ENCODE measurements around the gene PIERCE2. TPM values are rescaled to one million over a fixed set of nuclear protein-coding genes. Genes with fewer than 3 reads are reported as not detected.

PIERCE2 gene, protein sequence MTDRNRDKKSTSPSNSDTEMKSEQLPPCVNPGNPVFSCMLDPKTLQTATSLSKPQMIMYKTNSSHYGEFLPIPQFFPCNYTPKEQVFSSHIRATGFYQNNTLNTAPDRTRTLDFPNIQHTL
- total RNA-seq (2022; extraction: Qiagen RNA extraction): 4.3 to 4.8 TPM (median 4.6 TPM) in 5 replicates

DNA sequence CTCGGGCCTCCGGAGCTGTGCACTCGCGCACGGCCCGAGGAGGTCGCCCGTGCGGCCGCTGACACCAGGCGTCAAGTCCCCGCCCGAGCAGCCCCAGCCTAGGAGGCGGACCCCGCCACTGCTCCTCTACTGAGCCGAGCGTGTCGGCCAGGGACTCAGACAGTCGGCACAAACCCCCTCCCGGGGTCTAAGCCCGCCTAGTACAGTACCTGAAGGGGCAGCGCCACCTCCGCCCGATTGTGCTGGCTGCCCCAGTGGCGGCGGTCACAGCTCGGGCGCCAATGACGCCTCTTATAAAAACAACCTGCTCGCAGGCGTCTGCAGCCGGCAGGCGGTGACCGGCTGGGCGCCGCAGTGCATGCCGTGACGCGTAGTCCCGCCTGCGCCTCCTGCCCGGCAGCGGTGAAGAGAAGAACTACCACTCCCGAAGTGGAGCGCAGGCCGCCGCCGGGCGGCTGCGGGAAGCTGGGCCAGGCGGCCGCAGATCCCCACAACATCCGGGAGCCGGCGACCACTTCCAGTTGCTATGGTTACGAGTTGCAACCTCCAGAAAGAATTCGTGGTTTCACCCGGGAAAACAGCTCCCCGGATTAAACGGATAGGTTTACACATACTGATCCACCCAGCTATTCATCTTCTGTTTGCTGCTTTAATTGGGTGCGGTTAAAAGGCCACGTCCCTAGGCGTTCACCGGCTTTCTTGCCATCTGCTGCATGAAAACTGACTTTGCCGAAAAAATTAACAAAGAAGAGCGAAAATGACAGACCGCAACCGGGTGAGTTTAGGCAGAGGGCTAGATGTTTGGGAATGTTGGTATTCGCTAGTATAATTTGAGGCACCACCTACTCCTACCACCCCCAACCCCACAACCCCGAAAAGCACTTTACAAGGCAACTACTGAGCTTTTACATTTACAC lies at the start of gene PIERCE2, which contains the start of gene CCPG1:
Gene PIERCE2 (plus strand): TSS at position 484 of the 917 bp plus-strand sequence. CDS start 274 bp downstream, at position 758.
Gene CCPG1 (minus strand): TSS at position 348 of the 917 bp plus-strand sequence. CDS start 18,935 bp downstream, outside the sequence.

Other genes starting within 250 kb of the PIERCE2 start
- gene RSL24D1, start 211.6 kb upstream of the PIERCE2 start, total RNA-seq (2022; extraction: Qiagen RNA extraction): 95.5 to 119 TPM (median 98.6 TPM) in 5 replicates
- 8.3 to 12.2 TPM (median 12.0 TPM) in 5 replicates for gene RAB27A, start 118.7 kb upstream of the PIERCE2 start, total RNA-seq (2022; extraction: Qiagen RNA extraction)
- 22.7 to 29.3 TPM (median 27.0 TPM) in 5 replicates for gene PIGBOS1, start 89.4 kb upstream of the PIERCE2 start, total RNA-seq (2022; extraction: Qiagen RNA extraction)
- 12.0 to 14.4 TPM (median 12.2 TPM) in 5 replicates for gene PIGB, start 89.3 kb upstream of the PIERCE2 start, total RNA-seq (2022; extraction: Qiagen RNA extraction)
- gene CCPG1, start 136 bp upstream of the PIERCE2 start, total RNA-seq (2022; extraction: Qiagen RNA extraction): 34.0 to 41.3 TPM (median 36.5 TPM) in 5 replicates
- gene DNAAF4, start 99.7 kb downstream of the PIERCE2 start, total RNA-seq (2022; extraction: Qiagen RNA extraction): 7.6 to 11.0 TPM (median 9.5 TPM) in 5 replicates
- gene PYGO1, start 179.8 kb downstream of the PIERCE2 start, total RNA-seq (2022; extraction: Qiagen RNA extraction): 6.0 to 7.2 TPM (median 6.7 TPM) in 5 replicates

All from A549 treated with CORT108297 at 1 μM for 4 hours (cell line).